Body of pancreas (tissue), 4 donors: ENCODE measurements around the gene IGF2BP3. TPM values are rescaled to one million over a fixed set of nuclear protein-coding genes. Genes with fewer than 3 reads are reported as not detected.
"Not testable (repeated sequence)": the region's sequence is repeated elsewhere in the genome, so short reads cannot be mapped to it uniquely, and the experiment has no call there.

Source experiments
- ATAC-seq: fragments of 150-250 bp; one replicate; pipeline ENCODE4 v1.9.1; 2016
- DNase-seq, 4 donors: peaks; one replicate each; pipeline ENCODE4 v3.0.0-alpha.2; 2019
- H3K27ac ChIP-seq, 4 donors: fragments of 200-600 bp; sonication (generic); 1 replicate in 3 of 4; 2 replicates in 1 of 4; pipeline versions ENCODE4 v1.5.1 to v1.6.1; 2016 to 2019; ENCODE audit warnings: mild to moderate bottlenecking in 1 of 4, mixed read lengths in 1 of 4, moderate library complexity in 1 of 4
- H3K27me3 ChIP-seq, 2 donors: fragments of 200-600 bp; sonication (generic); one replicate each; pipeline ENCODE4 v1.6.0; 2016; ENCODE audit warnings: mild to moderate bottlenecking in 1 of 2
- H3K36me3 ChIP-seq, 2 donors: fragments of 200-600 bp; sonication (generic); replicated peaks in 1 of 2; 2 replicates each; pipeline ENCODE4 v1.5.1; 2016; ENCODE audit warnings: low read depth in 2 of 2; ENCODE audit not compliant: insufficient read depth in 1 of 2
- H3K4me1 ChIP-seq: fragments of 200-600 bp; sonication (generic); one replicate; pipeline ENCODE4 v1.6.0; 2016
- H3K4me3 ChIP-seq, 2 donors: fragments of 200-600 bp; sonication (generic); 1 replicate in 1 of 2; 2 replicates in 1 of 2; pipeline ENCODE4 v1.5.1; 2016 to 2019
- H3K9me3 ChIP-seq, 3 donors: fragments of 200-600 bp; sonication (generic); 1 replicate in 2 of 3; 2 replicates in 1 of 3; pipeline ENCODE4 v1.5.1; 2016
- POLR2A ChIP-seq, 3 donors: fragments of 450-650 bp; IDR thresholded peaks; one replicate each; pipeline ENCODE4 v1.6.1; 2016; ENCODE audit warnings: antibody characterized with exemption in 3 of 3, mild to moderate bottlenecking in 2 of 3
- WGBS, 2 donors: methylation state at CpG; one replicate each; pipeline ENCODE4 v1.1.5; 2017; 5-methylcytosine and 5-hydroxymethylcytosine counted together
- intact Hi-C: fragments of 100-400 bp; cut with DNase I; formaldehyde crosslinking; loops from one replicate; pipeline ENCODE4 v1.15.1; 2023
- total RNA-seq, 2 donors: library from RNA; depleted of rRNA; stranded (reverse); fragments of >200 nt; gene quantifications; one replicate each; pipeline ENCODE4 v1.1.0, GENCODE V29; 2016
- TF ChIP-seq, protein P1 (sequence below), 7 experiments: fragments of 450-650 bp in 4 of 7; fragments of 200-600 bp in 3 of 7; sonication (generic) in 3 of 7; IDR thresholded peaks; one replicate each; pipeline ENCODE4 v1.5.1; 2016 to 2019; ENCODE audit warnings: antibody characterized with exemption in 7 of 7

The IGF2BP3 gene
- 1 to 10 TPM in 1 of 2 donors, under 1 TPM in 1; 0.33 to 1.3 TPM for total RNA-seq

DNA sequence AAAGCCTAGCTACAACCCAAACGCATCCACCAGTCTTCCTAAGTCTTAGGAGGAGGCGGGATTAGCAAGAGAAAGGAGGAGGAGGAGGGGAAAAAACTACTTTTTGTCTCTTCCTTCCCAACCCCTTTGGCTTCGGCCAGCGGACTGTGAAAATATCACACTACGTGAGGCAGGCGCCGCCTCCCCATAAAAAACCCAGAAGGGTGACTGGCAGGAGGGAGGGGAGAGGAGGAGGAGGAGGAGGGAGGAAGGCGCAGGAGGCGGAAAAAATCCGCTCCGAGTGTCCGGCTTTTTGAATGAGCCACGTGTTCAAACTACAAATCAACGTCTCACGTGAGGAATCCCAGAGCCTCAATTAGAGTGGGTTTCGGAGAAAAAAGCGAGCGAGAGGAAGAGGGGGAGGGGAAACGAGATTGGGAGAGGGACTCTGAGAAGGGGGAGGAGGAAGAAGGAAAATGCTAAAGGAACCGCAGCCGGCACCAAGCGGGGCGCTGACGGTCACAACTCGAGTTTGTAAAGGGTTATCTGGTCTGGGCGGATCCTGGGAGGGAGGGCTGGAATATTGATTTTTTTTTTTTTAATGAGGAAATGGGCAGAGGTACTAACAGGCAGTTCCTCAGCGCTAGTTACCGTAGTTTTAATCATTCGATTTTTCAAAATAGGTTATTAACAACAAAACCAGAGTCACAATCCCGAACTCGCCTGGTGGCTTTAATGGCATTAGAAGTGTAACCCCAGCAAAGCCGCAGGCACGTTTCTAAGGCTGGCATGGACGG, at the start of gene IGF2BP3:
Gene IGF2BP3 (minus strand): TSS at position 162 of the 776 bp plus-strand sequence. CDS start 381 bp downstream, outside the sequence.
- Histone ChIP-seq H3K36me3 (no peaks in the 10 kb centered on the region), H3K27me3 (peaks cover 6 to 85% of the 10 kb centered on the region in 2 donors), H3K27ac (no peak within 1 kb of the TSS), H3K9me3 (peaks cover 0 to 4% (median 0%) of the 10 kb centered on the region in 3 donors), H3K4me3 (no peak within 1 kb of the TSS), H3K4me1 (peaks cover 44% of the 10 kb centered on the region)
- no peak for DNase-seq
- no peak for TF ChIP-seq POLR2A (IDR thresholded peaks at IDR 0.05)
- TF ChIP-seq, protein P1, sequence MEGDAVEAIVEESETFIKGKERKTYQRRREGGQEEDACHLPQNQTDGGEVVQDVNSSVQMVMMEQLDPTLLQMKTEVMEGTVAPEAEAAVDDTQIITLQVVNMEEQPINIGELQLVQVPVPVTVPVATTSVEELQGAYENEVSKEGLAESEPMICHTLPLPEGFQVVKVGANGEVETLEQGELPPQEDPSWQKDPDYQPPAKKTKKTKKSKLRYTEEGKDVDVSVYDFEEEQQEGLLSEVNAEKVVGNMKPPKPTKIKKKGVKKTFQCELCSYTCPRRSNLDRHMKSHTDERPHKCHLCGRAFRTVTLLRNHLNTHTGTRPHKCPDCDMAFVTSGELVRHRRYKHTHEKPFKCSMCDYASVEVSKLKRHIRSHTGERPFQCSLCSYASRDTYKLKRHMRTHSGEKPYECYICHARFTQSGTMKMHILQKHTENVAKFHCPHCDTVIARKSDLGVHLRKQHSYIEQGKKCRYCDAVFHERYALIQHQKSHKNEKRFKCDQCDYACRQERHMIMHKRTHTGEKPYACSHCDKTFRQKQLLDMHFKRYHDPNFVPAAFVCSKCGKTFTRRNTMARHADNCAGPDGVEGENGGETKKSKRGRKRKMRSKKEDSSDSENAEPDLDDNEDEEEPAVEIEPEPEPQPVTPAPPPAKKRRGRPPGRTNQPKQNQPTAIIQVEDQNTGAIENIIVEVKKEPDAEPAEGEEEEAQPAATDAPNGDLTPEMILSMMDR (IDR thresholded peaks at IDR 0.05), result no peak
- ATAC-seq, result peak; percentile 13
- WGBS, 2 donors, result 3 to 8% methylated on average over 33 to 34 of the region's 34 CpGs
- intact Hi-C loops, result no loop called here

GRCh38 chr7:23514755-23515154, 44.5 kb upstream of the IGF2BP3 start:
- WGBS, 2 donors, result 93 to 98% methylated on average over 2 of the region's 2 CpGs
- Histone ChIP-seq H3K4me3 (no peak overlapping the region), H3K27me3 (no peaks in the 10 kb centered on the region), H3K36me3 (peaks cover 34 to 54% of the 10 kb centered on the region in 2 donors), H3K4me1 (no peaks in the 10 kb centered on the region), H3K27ac (no peak overlapping the region), H3K9me3 (no peaks in the 10 kb centered on the region)
- intact Hi-C loops, result no loop called here
- ATAC-seq (no peak), DNase-seq (no peak)
- TF ChIP-seq, protein P1 (IDR thresholded peaks at IDR 0.05), result no peak
- TF ChIP-seq POLR2A (IDR thresholded peaks at IDR 0.05), result no peak

GRCh38 chr7:23513746-23514145, 43.5 kb upstream of the IGF2BP3 start:
- intact Hi-C loops, H3K27me3 ChIP-seq, DNase-seq, H3K9me3 ChIP-seq, ATAC-seq, H3K4me3 ChIP-seq, H3K4me1 ChIP-seq: not testable (repeated sequence)
- Histone ChIP-seq H3K27ac (peak overlapping the region in 1 of 4 donors; percentile 10), H3K36me3 (peaks cover 29 to 49% of the 10 kb centered on the region in 2 donors)
- WGBS, 2 donors, result 79 to 82% methylated on average over 6 of the region's 6 CpGs

GRCh38 chr7:23494009-23494408, 23.7 kb upstream of the IGF2BP3 start:
- DNase-seq, result no peak
- intact Hi-C loops, result no loop called here
- WGBS, 2 donors, result 91 to 93% methylated on average over 9 of the region's 9 CpGs
- Histone ChIP-seq H3K4me3 (no peak overlapping the region), H3K36me3 (no peaks in the 10 kb centered on the region), H3K27ac (no peak overlapping the region), H3K27me3 (no peaks in the 10 kb centered on the region), H3K9me3 (no peaks in the 10 kb centered on the region), H3K4me1 (peaks cover 5% of the 10 kb centered on the region)
- ATAC-seq, result no peak
- TF ChIP-seq, protein P1 (IDR thresholded peaks at IDR 0.05), result no peak
- no peak for TF ChIP-seq POLR2A (IDR thresholded peaks at IDR 0.05)

DNA sequence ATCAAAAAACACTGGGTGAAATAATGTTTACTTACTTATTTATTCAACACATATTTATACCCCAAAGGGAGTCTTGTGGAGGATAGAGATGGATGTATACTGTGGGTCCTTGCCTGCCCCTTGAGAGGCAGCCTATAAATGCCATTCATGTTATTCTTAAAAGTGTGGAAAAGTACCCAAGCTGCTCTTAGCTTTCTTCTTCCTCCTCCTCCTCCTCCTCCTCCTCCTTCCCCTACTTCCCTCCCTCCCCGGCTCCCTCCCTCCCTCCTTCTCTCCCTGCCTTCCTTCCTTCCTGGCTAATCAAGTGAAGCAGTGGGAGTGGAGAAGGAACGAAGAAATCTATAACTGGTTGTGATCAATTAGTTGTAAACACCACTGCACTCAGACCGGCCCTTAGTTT, 21.2 kb upstream of the IGF2BP3 start:
- Histone ChIP-seq H3K27ac (no peak overlapping the region), H3K4me1 (peaks cover 5% of the 10 kb centered on the region), H3K27me3 (no peaks in the 10 kb centered on the region), H3K36me3 (no peaks in the 10 kb centered on the region), H3K4me3 (no peak overlapping the region), H3K9me3 (no peaks in the 10 kb centered on the region)
- TF ChIP-seq, protein P1 (IDR thresholded peaks at IDR 0.05), result no peak
- no peak for TF ChIP-seq POLR2A (IDR thresholded peaks at IDR 0.05)
- intact Hi-C loops, result no loop called here
- DNase-seq, result no peak
- ATAC-seq, result no peak
- 61 to 82% methylated on average over 3 of the region's 3 CpGs for WGBS, 2 donors
